SHP77 (cell line): Measurements from ENCODE around the gene C10orf62.
A peak's percentile ranks its signal among the peaks of the same experiment; 100 is the strongest.
"Not testable (repeated sequence)": the region's sequence is repeated elsewhere in the genome, so short reads cannot be mapped to it uniquely, and the experiment has no call there.

Experiments
- DNase-seq, 2 experiments: peaks; one replicate each; lab custom pipeline; 2025; lab: John Stamatoyannopoulos, UW

C10orf62 gene

GRCh38 chr10:97627731-97628130 is 38.2 kb downstream of the C10orf62 start:
- DNase-seq = no peak

DNA sequence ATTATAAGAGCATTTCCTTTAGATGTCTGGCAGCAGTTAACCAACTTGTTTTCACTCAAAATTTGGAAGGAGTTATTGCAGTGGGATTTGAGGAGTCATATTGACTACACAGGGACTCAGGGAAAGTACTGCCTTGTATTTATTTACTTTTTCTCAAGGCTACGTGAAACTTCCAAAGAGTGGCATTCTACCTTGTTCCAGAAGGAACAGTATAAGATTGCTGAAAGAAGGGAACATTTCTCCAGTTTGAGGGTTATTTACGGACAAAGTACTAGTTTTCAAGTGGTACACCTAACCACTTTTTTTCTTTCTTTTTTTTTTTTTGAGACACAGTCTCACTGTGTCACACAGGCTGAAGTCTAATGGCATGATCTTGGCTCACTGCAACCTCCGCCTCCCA is 38.7 kb downstream of the C10orf62 start:
- DNase-seq = no peak

DNA sequence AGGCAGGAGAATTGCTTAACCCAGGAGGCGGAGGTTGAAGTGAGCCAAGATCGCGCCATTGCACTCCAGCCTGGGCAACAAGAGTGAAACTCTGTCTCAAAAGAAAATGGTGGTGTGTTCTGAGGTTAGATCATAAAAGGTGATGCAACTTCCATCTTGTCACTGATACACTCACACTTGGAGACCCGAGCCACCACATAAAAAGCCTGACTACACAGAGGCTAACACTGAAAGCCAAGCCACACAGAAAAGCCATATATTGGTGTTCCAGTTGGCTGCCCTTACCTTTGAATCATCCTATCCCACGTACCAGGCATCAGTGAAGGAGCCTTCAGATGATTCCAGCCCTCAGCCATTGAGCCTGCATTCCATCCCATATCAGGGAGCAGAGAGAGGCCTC is 39.8 kb downstream of the C10orf62 start:
- no peak for DNase-seq

DNA sequence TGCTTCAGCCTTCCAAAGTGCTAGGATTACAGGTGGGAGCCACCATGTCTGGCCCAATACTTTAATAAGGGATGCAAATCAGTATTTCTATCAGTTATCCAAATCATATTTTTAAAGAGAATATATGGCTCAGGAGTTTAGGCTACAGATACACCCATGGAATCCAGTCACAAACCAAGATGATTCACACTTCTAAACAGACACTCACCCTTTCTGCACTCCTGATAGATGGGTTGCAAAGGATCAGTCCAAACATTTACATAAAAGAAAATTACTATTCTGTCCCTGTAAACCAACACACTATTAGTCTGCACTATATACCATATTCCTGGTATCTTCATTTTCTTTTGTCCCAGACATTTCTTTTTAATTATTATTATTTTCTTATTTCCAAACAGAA is 41.6 kb downstream of the C10orf62 start:
- no peak for DNase-seq

DNA sequence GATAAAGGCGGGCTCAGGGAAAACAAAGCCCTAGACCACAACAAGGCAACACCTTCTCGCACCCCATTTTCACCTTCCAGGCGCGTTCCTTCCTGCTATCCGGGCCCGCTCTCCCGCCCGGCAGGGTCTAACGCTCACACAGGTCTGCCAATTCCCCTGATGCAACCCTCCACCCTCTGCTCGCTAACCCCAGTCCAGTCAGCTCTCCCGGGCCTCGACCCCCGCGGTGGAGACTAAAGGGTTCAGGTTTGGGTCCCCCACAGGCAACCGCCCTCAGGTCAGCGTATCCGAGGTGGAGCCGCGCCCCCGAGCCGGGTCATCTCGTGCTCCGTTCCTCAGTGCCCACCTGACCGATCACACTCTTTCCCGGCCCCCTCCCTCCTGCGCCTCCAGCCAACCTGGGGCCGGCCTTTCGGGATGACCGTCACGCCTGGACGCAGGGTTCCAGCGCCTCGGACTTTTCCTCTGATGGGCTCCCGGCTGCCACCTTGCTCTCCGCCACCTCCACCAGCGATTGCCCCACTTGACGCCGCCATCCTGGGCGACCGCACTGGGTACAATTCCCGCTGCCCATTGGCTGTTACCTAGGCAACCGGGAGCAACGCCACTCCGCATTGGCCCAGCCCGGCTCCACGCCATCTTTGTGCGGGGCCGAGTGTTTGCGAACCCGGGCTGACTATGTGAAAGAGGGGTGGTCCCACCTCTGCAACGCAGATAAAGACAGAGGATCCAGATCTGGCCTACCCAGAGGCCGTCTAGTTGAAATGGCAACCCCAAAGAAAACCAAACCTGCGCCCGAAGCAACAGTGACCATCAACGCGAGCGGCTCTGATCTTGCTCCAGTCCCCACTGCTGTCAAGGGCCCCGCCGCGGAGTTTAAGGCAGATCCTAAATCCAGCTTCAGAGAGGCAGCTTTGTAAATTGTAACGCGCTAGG is 43.7 kb downstream of the C10orf62 start, which contains the start of gene MORN4:
Gene MORN4, minus strand, starts transcription at position 552 of the 936 bp plus-strand sequence. CDS start 13,847 bp downstream, outside the sequence.
- DNase-seq = peak; percentile 93 to 94

DNA sequence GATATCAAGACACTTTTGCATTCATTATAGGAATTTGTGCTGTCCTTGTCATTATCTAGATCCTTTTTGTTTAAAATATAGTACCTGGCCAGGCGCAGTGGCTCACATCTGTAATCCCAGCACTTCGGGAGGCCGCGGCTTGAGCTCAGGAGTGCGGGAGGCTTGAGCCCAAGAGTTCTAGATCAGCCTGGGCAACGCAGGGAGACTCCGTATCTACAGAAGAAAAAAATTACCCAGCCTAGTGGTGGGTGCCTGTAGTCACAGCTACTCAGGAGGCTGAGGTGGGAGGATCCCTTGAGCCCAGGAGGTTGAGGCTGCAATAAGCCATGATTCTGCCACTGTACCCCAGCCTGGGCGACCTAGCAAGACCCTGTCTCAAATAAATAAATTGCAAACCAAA is 44.4 kb downstream of the C10orf62 start:
- peak; percentile 11 to 56 for DNase-seq

GRCh38 chr10:97635577-97635976 is 46.1 kb downstream of the C10orf62 start:
- no peak for DNase-seq

GRCh38 chr10:97639090-97639489 is 49.6 kb downstream of the C10orf62 start:
- DNase-seq = not testable (repeated sequence)

DNA sequence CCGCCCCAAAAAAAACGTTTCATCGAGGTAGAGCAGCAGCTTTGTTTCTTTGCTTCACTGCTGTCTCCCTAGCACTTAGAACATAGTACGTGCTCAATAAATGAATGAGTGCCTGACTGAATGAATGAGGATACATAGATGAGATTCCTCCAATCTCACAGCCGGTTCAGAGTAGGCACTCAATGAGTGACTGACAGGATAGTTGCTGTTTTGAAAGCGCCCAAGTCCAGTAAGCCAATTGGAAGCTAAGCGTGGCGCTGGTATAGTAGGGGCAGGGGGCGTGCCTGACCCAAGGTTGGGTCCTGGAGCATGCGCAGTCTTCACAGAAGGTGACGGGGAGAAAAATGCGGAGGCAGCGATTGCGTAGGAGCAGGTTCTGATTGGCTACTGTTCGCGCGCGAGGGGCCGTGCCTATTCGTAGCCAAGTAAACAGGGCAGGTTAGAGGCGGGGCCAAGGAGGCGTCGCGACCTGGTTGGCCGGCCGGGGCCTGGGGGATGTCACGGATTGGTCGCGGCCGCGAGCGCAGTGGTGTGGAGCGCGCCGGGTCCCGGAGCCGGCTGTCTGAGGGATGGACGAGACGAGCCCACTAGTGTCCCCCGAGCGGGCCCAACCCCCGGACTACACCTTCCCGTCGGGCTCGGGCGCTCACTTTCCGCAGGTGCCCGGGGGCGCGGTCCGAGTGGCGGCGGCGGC is 50.8 kb downstream of the C10orf62 start, which contains the start of gene PI4K2A:
Gene PI4K2A, plus strand, starts transcription at position 498 of the 694 bp plus-strand sequence. Its CDS starts 72 bp downstream, at position 570.
- peak; percentile 99 for DNase-seq
